Measurements from ENCODE around the gene NALF2.

DNA sequence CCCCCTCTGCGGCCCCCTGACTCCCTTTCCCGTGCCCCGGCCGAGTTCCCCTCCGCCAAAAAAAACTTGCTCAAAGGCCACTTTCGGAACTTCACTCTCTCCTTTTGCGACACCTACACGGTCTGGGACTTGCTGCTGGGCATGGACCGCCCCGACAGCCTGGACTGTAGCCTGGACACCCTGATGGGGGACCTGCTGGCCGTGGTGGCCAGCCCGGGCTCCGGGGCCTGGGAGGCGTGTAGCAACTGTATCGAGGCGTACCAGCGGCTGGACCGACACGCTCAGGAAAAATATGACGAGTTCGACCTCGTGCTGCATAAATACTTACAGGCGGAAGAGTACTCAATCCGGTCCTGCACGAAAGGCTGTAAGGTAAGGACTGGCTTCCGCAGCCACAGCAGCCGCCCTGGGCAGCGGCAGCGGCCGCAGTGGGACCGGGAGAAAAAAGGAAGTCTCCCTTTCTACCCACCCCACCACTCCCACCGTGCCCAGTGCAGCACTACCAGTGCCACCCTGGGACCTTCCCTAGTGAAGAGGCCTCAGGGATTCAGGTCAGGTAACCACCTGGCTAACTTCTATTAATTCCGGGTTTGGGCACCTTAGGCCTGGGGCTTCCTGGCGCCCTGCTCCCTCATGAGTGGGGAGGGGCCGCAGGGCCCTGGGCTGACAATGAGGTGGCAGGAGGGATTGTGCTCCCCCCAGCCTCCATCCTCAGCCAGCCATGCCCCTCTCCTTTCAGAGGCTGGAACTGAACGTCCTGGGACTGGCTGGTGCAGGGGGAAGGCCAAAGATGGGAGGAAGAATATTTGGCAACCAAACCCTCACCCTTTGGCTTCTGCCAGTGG, 1.9 kb downstream of the NALF2 start:
- TF ChIP-seq POLR2AphosphoS5 (IDR thresholded peaks at IDR 0.05; ENCODE audit: low read depth) (no peak), GABPA (IDR thresholded peaks at IDR 0.05; ENCODE audit: low read depth) (no peak), SPI1 (IDR thresholded peaks at IDR 0.05; ENCODE audit: borderline replicate concordance, low read depth) (no peak)
- TF ChIP-seq, protein P1, sequence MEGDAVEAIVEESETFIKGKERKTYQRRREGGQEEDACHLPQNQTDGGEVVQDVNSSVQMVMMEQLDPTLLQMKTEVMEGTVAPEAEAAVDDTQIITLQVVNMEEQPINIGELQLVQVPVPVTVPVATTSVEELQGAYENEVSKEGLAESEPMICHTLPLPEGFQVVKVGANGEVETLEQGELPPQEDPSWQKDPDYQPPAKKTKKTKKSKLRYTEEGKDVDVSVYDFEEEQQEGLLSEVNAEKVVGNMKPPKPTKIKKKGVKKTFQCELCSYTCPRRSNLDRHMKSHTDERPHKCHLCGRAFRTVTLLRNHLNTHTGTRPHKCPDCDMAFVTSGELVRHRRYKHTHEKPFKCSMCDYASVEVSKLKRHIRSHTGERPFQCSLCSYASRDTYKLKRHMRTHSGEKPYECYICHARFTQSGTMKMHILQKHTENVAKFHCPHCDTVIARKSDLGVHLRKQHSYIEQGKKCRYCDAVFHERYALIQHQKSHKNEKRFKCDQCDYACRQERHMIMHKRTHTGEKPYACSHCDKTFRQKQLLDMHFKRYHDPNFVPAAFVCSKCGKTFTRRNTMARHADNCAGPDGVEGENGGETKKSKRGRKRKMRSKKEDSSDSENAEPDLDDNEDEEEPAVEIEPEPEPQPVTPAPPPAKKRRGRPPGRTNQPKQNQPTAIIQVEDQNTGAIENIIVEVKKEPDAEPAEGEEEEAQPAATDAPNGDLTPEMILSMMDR (IDR thresholded peaks at IDR 0.05; ENCODE audit: insufficient read depth, low read length), result no peak
- TF ChIP-seq, protein P2, sequence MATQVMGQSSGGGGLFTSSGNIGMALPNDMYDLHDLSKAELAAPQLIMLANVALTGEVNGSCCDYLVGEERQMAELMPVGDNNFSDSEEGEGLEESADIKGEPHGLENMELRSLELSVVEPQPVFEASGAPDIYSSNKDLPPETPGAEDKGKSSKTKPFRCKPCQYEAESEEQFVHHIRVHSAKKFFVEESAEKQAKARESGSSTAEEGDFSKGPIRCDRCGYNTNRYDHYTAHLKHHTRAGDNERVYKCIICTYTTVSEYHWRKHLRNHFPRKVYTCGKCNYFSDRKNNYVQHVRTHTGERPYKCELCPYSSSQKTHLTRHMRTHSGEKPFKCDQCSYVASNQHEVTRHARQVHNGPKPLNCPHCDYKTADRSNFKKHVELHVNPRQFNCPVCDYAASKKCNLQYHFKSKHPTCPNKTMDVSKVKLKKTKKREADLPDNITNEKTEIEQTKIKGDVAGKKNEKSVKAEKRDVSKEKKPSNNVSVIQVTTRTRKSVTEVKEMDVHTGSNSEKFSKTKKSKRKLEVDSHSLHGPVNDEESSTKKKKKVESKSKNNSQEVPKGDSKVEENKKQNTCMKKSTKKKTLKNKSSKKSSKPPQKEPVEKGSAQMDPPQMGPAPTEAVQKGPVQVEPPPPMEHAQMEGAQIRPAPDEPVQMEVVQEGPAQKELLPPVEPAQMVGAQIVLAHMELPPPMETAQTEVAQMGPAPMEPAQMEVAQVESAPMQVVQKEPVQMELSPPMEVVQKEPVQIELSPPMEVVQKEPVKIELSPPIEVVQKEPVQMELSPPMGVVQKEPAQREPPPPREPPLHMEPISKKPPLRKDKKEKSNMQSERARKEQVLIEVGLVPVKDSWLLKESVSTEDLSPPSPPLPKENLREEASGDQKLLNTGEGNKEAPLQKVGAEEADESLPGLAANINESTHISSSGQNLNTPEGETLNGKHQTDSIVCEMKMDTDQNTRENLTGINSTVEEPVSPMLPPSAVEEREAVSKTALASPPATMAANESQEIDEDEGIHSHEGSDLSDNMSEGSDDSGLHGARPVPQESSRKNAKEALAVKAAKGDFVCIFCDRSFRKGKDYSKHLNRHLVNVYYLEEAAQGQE (IDR thresholded peaks at IDR 0.05; ENCODE audit: insufficient replicate concordance, low read depth), result no peak
